Esophagus muscularis mucosa (tissue), 4 donors: ENCODE data around the gene TUBB3.

Experiments used
- CTCF ChIP-seq, 3 experiments: fragments of 200-600 bp in 2 of 3; fragments of 450-650 bp in 1 of 3; sonication (generic) in 2 of 3; IDR thresholded peaks; one replicate each; pipeline ENCODE4 v1.5.1; 2017 to 2019; ENCODE audit warnings: antibody characterized with exemption in 3 of 3, mild to moderate bottlenecking in 2 of 3, moderate library complexity in 1 of 3
- EP300 ChIP-seq: sonication (generic); formaldehyde crosslinking; IDR thresholded peaks from one replicate; pipeline ENCODE4 v1.6.1; 2017; ENCODE audit warnings: antibody characterized with exemption
- POLR2A ChIP-seq: fragments of 450-650 bp; IDR thresholded peaks from one replicate; pipeline ENCODE4 v1.6.1; 2017; ENCODE audit warnings: antibody characterized with exemption, moderate library complexity, mild to moderate bottlenecking, low read depth

- TF ChIP-seq CTCF (IDR thresholded peaks at IDR 0.05), result no peak
- no peak for TF ChIP-seq POLR2A
- no peak for TF ChIP-seq EP300
Observed at GRCh38 chr16:89964201-89964600, 41.1 kb downstream of the TUBB3 start.
